GM18873 (cell line): ENCODE results near the gene KLHL14.

ENCODE experiments used
- ATAC-seq: cut with Tn5 transposase; IDR thresholded peaks from one replicate; pipeline ENCODE4 v1.9.1; 2021; ENCODE audit warnings: mild to moderate bottlenecking, moderate library complexity, moderate number of reproducible peaks; ENCODE audit not compliant: unreplicated experiment, low FRiP score

KLHL14 gene

GRCh38 chr18:32771169-32771751, 1.6 kb downstream of the KLHL14 start:
- ATAC-seq = no peak

DNA sequence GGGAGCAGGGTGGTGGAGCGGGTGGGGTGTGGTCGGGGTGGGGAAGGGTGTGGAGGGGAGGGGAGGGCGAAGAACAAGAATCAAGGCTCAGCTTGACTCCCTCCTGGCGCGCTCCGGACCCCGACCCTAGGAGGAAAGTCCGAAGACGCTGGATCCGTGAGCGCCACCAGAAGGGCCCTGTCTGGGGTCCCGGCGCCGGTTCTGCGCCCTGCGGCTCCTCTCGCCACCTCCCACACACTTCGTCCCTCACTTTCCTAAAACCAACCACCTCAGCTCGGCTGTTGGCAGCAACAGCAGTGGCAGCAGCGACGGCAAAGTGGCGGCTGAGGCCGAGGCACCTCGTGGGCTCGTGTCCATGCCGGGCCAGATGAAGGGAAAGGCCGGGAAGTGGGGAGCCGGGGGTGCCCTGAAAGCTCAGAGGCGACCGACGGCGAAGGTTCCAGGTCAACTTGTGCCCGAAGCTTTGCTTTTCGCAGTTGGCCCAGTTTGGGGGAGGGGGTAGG, 2.1 kb downstream of the KLHL14 start:
- ATAC-seq = no peak

DNA sequence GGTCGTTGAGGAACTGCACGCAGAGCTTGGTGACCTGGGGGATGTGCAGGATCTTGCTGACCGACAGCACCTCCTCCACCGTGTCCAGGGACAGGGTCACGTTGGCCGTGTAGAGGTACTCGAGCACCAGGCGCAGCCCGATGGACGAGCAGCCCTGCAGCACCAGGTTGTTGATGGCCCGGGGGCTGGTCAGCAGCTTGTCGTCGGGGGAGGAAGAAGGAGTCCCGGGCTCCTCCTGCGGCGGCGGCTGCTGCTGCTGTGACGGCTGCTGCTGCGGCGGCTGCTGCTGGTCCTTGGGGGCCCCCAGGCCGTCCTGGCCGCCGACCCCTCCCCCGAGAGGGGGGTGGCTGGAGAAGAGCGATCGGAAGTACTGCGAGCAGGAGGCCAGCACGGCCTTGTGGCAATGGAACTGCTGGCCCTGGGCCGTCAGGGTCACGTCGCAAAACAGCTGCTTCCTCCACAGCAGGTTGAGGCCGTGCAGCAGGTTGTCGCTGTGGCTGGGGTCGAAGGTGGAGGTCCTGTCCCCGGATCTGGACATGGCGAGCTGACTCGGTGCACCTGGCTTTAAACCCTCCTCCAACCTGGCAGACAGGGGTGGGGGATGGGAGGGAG, 2.7 kb downstream of the KLHL14 start:
- no peak for ATAC-seq

DNA sequence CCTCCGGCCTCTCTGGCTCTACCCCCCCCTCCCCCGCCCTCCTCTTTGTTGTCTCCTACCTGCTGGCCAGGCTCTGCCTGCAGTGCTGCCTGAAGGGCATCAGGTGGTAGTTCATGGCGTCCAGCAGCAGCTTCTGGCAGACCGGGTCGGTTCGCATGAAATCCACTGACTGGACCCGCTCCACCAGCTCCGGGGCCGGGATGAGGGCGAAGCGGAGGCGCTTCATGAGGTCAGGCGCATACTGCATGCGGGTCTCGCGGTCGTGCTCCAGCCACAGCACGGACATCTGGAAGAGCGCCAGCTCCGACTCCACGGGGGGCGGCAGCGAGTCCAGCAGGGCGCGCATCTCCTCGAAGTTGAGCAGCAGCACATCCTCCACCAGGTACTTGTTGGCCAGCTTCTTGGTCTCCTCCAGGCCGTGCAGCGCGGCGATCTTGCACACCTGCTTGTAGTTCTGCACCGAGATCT, 3.2 kb downstream of the KLHL14 start:
- ATAC-seq = no peak

DNA sequence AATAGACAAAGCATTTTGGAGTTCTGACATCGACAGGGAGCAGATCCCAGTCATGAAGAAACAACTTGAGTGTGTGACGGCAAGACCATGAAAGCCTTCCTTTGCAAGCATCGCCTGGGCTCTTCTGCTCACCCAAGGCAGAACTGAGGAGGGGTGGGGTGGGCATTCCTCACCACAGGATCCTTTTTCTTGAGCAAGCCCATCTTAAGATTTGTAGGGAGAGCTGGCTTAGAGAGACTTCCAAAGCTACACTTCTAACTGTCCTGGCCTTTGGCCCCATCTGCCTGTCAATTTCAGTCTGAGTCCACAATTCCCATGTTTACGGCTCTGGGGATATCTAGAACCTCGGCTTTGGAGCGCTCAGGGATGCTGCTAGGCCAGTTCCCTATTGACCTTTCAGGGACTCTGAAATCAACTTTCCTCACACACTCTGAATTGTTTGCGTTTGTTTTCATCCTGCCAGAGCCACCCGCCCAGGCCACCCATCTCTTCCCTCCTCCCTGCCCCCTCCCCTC, 3.7 kb downstream of the KLHL14 start:
- ATAC-seq = no peak

DNA sequence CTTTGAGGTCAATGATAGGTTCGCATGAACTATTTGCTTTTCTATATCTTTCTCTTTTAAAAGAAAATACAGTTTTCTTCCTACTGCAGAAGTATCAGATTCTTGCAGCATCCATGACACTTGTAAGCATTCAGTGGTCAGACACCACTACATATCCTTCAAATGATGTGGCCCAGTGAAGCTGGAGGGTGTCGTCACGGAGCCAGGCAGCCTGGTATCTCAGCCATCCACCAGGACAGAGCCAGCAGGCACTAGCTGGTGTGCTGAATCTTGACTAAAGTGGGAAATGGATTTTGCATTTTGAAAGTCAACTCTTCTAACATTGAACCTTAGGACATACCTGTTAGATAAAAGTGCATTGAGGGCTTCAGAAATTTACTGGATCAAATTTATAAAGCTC, 5.4 kb downstream of the KLHL14 start:
- no peak for ATAC-seq

DNA sequence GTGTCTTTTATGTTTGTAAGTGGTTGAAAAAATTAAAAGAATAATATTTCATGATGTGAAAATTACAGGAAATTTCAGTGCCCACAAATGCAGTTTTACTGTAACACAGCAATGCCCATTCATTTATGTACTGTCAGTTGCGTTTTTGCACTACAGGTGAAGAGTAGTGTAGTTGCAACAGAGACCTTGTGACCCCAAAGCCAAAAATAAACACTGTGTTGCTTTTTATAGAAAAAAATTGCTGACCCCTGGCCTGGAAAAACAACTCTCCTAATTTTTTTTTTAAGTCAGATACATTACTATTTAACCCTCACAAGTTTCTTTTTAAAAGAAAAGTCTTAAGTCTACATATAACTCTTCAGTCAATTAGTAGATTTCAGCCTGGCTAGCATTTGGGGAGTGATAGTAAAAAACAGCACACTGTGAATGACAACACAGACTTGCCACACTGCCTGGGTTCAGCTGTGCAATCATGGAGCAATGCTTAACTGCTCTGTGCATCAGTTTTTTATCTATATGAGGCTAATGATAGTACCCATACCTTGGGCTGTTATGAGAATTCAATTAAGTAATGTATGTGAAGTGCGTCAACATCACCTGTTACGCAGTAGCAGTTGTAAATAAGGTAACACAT, 8.1 kb downstream of the KLHL14 start:
- ATAC-seq = no peak

DNA sequence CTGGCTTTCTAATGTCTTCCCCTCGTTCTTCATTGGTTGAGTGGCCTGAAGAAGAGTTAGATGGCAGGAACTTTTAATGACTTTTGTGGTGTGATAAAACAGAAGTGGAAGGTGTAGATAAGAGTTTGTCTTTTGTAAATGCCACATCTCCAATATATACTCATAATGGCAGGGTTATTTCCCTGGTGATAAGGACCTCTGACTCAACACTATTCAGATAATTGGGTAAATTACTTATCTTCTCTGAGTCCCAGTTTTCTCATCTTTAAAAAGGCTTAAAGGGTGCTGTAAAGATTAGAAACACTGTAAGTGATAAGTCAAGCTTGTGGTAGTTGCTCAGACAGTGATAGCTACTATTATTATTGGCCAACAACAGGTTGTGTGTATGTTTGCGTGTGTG, 9.5 kb downstream of the KLHL14 start:
- ATAC-seq = no peak

GRCh38 chr18:32761231-32761630, 11.6 kb downstream of the KLHL14 start:
- no peak for ATAC-seq

DNA sequence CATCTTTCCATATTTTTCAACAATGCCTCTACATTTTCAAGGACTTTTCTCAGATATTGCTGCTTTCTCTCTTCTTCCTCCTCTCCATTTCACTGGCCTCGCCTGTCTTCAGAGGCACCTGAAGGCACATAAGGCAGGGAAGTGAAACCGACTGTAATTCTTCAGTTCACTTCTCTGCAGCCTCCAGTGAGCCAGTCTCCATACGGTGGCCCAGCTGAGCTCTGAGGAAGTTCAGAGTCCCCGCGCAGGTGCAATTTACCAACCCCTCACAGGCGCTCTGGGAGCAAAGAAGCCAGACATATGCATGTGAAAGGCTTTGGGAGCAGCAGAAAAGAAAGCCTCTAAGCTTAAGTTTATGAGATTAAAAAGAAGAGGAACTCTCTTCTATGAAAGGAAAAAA, 12.4 kb downstream of the KLHL14 start:
- peak; percentile 95 for ATAC-seq

- no peak for ATAC-seq
Observed at GRCh38 chr18:32759611-32760167, 13.1 kb downstream of the KLHL14 start.

DNA sequence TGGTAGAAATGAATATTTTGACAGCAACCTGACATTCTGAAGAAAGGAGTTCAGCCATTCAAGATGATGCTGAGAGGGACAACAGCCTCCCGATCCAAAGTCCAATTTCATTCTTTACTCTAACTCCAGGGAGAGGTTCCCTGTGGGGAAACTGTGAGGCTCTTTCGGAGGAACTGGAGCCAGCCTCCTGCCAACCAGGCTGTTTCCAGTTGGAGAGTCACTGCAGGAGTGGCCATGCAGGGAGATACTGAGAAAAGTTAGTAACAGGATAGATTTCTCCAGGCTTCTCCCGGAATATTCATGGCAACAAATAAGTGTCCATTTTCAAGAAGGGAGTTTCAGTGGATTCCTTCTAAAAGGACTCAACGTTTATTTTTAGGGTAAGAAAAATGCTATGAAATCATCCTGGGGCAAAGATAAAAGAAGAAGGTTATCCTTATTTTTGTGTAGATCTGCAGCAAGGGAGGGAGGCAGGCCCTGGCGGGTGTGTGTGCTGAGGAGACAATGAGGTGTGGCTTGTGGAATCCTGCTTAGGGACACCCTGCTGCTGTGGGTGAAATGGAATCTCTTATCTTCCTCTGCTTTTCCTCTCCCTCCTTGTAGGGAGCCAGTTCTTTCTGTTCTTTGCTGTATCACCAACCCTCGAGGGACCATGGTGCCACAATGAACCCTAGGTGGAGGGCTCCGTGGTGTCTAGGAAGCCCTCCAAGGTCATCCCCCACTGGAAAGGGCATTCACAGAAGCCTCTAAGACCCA, 18.1 kb downstream of the KLHL14 start:
- no peak for ATAC-seq

GRCh38 chr18:32753656-32754260, 19.1 kb downstream of the KLHL14 start:
- no peak for ATAC-seq

GRCh38 chr18:32750328-32750727, 22.5 kb downstream of the KLHL14 start:
- no peak for ATAC-seq

GRCh38 chr18:32749809-32750208, 23.0 kb downstream of the KLHL14 start:
- no peak for ATAC-seq

- ATAC-seq = no peak
Observed at GRCh38 chr18:32742579-32742978, 30.2 kb downstream of the KLHL14 start.

GRCh38 chr18:32735781-32736180, 37.0 kb downstream of the KLHL14 start:
- no peak for ATAC-seq

GRCh38 chr18:32734442-32734841, 38.4 kb downstream of the KLHL14 start:
- no peak for ATAC-seq

- ATAC-seq = no peak
Observed at GRCh38 chr18:32732165-32732564, 40.7 kb downstream of the KLHL14 start.

- peak; percentile 96 for ATAC-seq
Observed at GRCh38 chr18:32730620-32731091, 42.2 kb downstream of the KLHL14 start.
